IMR-90 (cell line): Measurements from ENCODE around the gene MYADM. TPM values are rescaled to one million over a fixed set of nuclear protein-coding genes. Genes with fewer than 3 reads are reported as not detected.

Source experiments
- ATAC-seq: fragments of 200-7000 bp; cut with Tn5 transposase; 2 replicates; pipeline ENCODE4 v1.9.1; 2020; ENCODE audit warnings: low read depth, mild to moderate bottlenecking, moderate library complexity
- BruUV-seq: library from RNA; stranded (reverse); fragments of 400-500 nt; replicated peaks from 2 replicates; lab custom pipeline; 2021; lab: Mats Ljungman, UMichigan
- CTCF ChIA-PET: fragments of 300-600 bp; formaldehyde crosslinking; extraction: SDS; loops from one replicate; lab custom pipeline; 2021; ENCODE audit warnings: antibody characterized with exemption; lab: Yijun Ruan, JAX
- POLR2A ChIA-PET: fragments of 300-600 bp; sonication (Branson Sonifier 250); formaldehyde crosslinking; loops from one replicate; lab custom pipeline; 2022; ENCODE audit warnings: antibody characterized with exemption; ENCODE audit not compliant: unreplicated experiment; lab: Charles Lee
- DNase-seq: peaks from one replicate; pipeline ENCODE4 v3.0.0; 2013
- H2AFZ ChIP-seq: replicated peaks from 2 replicates; pipeline ENCODE3; 2013; ENCODE audit warnings: low read length, mild to moderate bottlenecking; ENCODE audit not compliant: poor library complexity
- H2AK5ac ChIP-seq: 2 replicates; pipeline ENCODE4 v1.6.1; 2013; ENCODE audit warnings: low read depth, low read length, inconsistent platforms
- H2AK9ac ChIP-seq: replicated peaks from 2 replicates; pipeline ENCODE3; 2013; ENCODE audit warnings: mild to moderate bottlenecking, low read depth, low read length, moderate library complexity; ENCODE audit not compliant: poor library complexity
- H2BK120ac ChIP-seq: 2 replicates; pipeline ENCODE4 v1.6.1; 2013; ENCODE audit warnings: low read depth, low read length, inconsistent platforms
- H2BK15ac ChIP-seq: 3 replicates; pipeline ENCODE4 v1.6.1; 2013; ENCODE audit warnings: low read depth, low read length, inconsistent platforms
- H2BK20ac ChIP-seq: 2 replicates; pipeline ENCODE4 v1.6.1; 2013; ENCODE audit warnings: low read depth, mild to moderate bottlenecking, inconsistent platforms, low read length, moderate library complexity
- H2BK5ac ChIP-seq: 2 replicates; pipeline ENCODE4 v1.6.1; 2013; ENCODE audit warnings: mild to moderate bottlenecking, low read depth, low read length, inconsistent platforms; ENCODE audit not compliant: poor library complexity, severe bottlenecking
- H3K14ac ChIP-seq: replicated peaks from 2 replicates; pipeline ENCODE4 v1.6.1; 2013; ENCODE audit warnings: low read depth, low read length, inconsistent platforms
- H3K18ac ChIP-seq: 2 replicates; pipeline ENCODE4 v1.6.1; 2013; ENCODE audit warnings: low read depth, low read length, control low read depth
- H3K23ac ChIP-seq: 2 replicates; pipeline ENCODE4 v1.6.1; 2013; ENCODE audit warnings: low read depth, low read length, inconsistent platforms
- H3K27ac ChIP-seq: 2 replicates; pipeline ENCODE4 v1.5.1; 2013; ENCODE audit warnings: mild to moderate bottlenecking, control low read depth, low read length; ENCODE audit not compliant: insufficient read depth
- H3K27me3 ChIP-seq: 2 replicates; pipeline ENCODE4 v1.6.1; 2013; ENCODE audit warnings: low read length; ENCODE audit not compliant: control insufficient read depth, insufficient read depth
- H3K36me3 ChIP-seq: 2 replicates; pipeline ENCODE4 v1.6.1; 2013; ENCODE audit warnings: low read length, mixed read lengths; ENCODE audit not compliant: control insufficient read depth, insufficient read depth
- H3K4ac ChIP-seq: 2 replicates; pipeline ENCODE4 v1.6.1; 2013; ENCODE audit warnings: low read depth, low read length, inconsistent platforms
- H3K4me1 ChIP-seq: 2 replicates; pipeline ENCODE4 v1.6.1; 2013; ENCODE audit warnings: low read length, mixed read lengths; ENCODE audit not compliant: control insufficient read depth, insufficient read depth
- H3K4me2 ChIP-seq: 2 replicates; pipeline ENCODE4 v1.6.1; 2013; ENCODE audit warnings: low read depth, mild to moderate bottlenecking, control low read depth, low read length, moderate library complexity
- H3K4me3 ChIP-seq: 2 replicates; pipeline ENCODE4 v1.5.1; 2013; ENCODE audit warnings: low read depth, mild to moderate bottlenecking, control low read depth, low read length, moderate library complexity; ENCODE audit not compliant: insufficient read depth
- H3K56ac ChIP-seq: 2 replicates; pipeline ENCODE4 v1.6.1; 2013; ENCODE audit warnings: low read length, inconsistent platforms; ENCODE audit not compliant: insufficient read depth; ENCODE audit errors: extremely low read depth
- H3K79me1 ChIP-seq, 2 experiments: 2 replicates each; pipeline ENCODE4 v1.6.1; 2013; ENCODE audit warnings: low read length in 2 of 2, inconsistent platforms in 1 of 2, low read depth in 1 of 2
- H3K9ac ChIP-seq: 2 replicates; pipeline ENCODE4 v1.6.1; 2013; ENCODE audit warnings: low read depth, low read length, control low read depth
- H3K9me1 ChIP-seq: 2 replicates; pipeline ENCODE4 v1.6.1; 2013; ENCODE audit warnings: low read length, inconsistent platforms; ENCODE audit not compliant: insufficient read depth
- H3K9me3 ChIP-seq: 2 replicates; pipeline ENCODE4 v1.6.1; 2013; ENCODE audit warnings: low read length; ENCODE audit not compliant: control insufficient read depth, insufficient read depth
- H4K20me1 ChIP-seq: 2 replicates; pipeline ENCODE4 v1.6.1; 2013; ENCODE audit warnings: low read length, inconsistent platforms; ENCODE audit not compliant: insufficient read depth
- H4K5ac ChIP-seq: 2 replicates; pipeline ENCODE4 v1.6.1; 2013; ENCODE audit warnings: mild to moderate bottlenecking, low read depth, low read length, control low read depth
- H4K8ac ChIP-seq, 2 experiments: 2 replicates each; pipeline ENCODE4 v1.6.1; 2013; ENCODE audit warnings: low read depth in 2 of 2, low read length in 2 of 2, control low read depth in 1 of 2, inconsistent platforms in 1 of 2
- H4K91ac ChIP-seq: 2 replicates; pipeline ENCODE4 v1.6.1; 2013; ENCODE audit warnings: low read depth, low read length, inconsistent platforms; ENCODE audit not compliant: insufficient read depth
- BHLHE40 ChIP-seq: fragments of 150-350 bp; IDR thresholded peaks from 2 replicates; pipeline ENCODE4 v1.6.1; 2016; ENCODE audit warnings: mild to moderate bottlenecking, low read depth, low read length
- FOS ChIP-seq: fragments of 150-350 bp; IDR thresholded peaks from 2 replicates; pipeline ENCODE4 v1.6.1; 2016; ENCODE audit warnings: low read depth, low read length
- MAFK ChIP-seq: IDR thresholded peaks from 2 replicates; pipeline ENCODE4 v1.6.1; 2012; ENCODE audit warnings: low read depth, low read length, improper control_type of control experiment
- POLR2A ChIP-seq: IDR thresholded peaks from 2 replicates; pipeline ENCODE4 v1.6.1; 2012; ENCODE audit warnings: mild to moderate bottlenecking, low read depth, low read length
- RFX5 ChIP-seq: IDR thresholded peaks from 2 replicates; pipeline ENCODE4 v1.8.0; 2012; ENCODE audit warnings: low read depth, mild to moderate bottlenecking, low read length, moderate library complexity
- WGBS, 2 experiments: methylation state at CpG; one replicate each; pipeline versions ENCODE4 v1.1.5 to v1.1.7; 2013; ENCODE audit warnings: missing lambda C conversion rate in 2 of 2; ENCODE audit not compliant: insufficient read length in 1 of 2; ENCODE audit errors: extremely low coverage in 2 of 2; 5-methylcytosine and 5-hydroxymethylcytosine counted together
- dilution Hi-C: fragments of 300-500 bp; cut with HindIII; formaldehyde crosslinking; loops from one replicate; pipeline ENCODE4 v1.14.3; 2018; ENCODE audit warnings: low sequenced_read_pairs; ENCODE audit not compliant: unreplicated experiment
- in situ Hi-C: fragments of 300-500 bp; cut with MboI; formaldehyde crosslinking; loops from 3 replicates; pipeline ENCODE4 v1.14.3; 2019; ENCODE audit warnings: low sequenced_read_pairs, inconsistent platforms, mixed read lengths
- intact Hi-C: fragments of 100-400 bp; cut with micrococcal nuclease; formaldehyde crosslinking; loops from 2 replicates; pipeline ENCODE4 v1.10.0; 2022
- polyA plus RNA-seq, 3 experiments: library from polyadenylated mRNA; depleted of rRNA; stranded (reverse); fragments of >200 nt; gene quantifications; 2 replicates each; pipeline ENCODE4 v1.2.3, GENCODE V29; 2012; ENCODE audit warnings: low replicate concordance in 1 of 3
- total RNA-seq: library from RNA; depleted of rRNA; stranded (reverse); fragments of >200 nt; gene quantifications from 2 replicates; pipeline ENCODE4 v1.2.3, GENCODE V29; 2012
- TF ChIP-seq, protein P1 (sequence below): conservative IDR thresholded peaks from 2 replicates; pipeline ENCODE4 v1.5.1; 2012; ENCODE audit warnings: mild to moderate bottlenecking, low read depth, low read length, improper control_type of control experiment
- TF ChIP-seq, protein P2 (sequence below): fragments of 150-350 bp; IDR thresholded peaks from 2 replicates; pipeline ENCODE4 v1.6.1; 2016; ENCODE audit warnings: low read depth, mild to moderate bottlenecking, low read length, moderate library complexity, borderline replicate concordance

MYADM gene
- total and polyA plus RNA-seq, 2 of the 4 experiments (the other 2 are of a cell fraction): 4.8 to 96.1 TPM

DNA sequence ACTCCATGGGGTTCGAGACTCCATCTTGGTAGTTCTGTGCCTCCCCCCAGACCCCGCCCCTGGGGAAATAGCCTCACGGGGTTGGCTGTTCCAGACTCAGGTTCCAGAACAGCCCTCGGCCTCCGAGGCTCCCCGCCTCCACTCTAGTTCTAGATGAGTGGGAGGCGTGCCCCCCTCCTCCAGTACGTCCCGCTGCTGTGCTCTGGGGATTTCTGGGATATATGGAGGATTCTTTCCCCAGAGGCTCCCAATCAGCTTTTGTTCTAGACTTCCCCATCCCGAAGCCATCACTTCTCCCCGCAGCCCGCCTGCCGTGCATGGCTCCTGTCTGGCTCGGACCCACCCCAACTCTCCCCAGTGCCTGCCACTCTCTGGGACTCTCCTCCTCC is 39.5 kb downstream of the MYADM start:
- Histone ChIP-seq H2BK120ac (no peak overlapping the region), H4K5ac (no peak overlapping the region), H3K14ac (no peak overlapping the region), H2BK20ac (no peak overlapping the region), H3K18ac (no peak overlapping the region), H4K20me1 (no peaks in the 10 kb centered on the region), H3K27ac (no peak overlapping the region), H3K56ac (no peak overlapping the region), H4K91ac (no peak overlapping the region), H3K9me3 (no peaks in the 10 kb centered on the region), H3K79me1 (no peaks in the 10 kb centered on the region), H3K4me1 (peaks cover 5% of the 10 kb centered on the region; the same call in 1 of the 2 replicates), H3K23ac (no peak overlapping the region), H2AK5ac (no peak overlapping the region), H2BK15ac (no peak overlapping the region), H3K4me2 (no peak overlapping the region), H3K36me3 (no peaks in the 10 kb centered on the region), H2AFZ (peak overlapping the region; percentile 79), H3K4me3 (no peak overlapping the region), H3K9ac (no peak overlapping the region), H3K9me1 (no peaks in the 10 kb centered on the region), H3K4ac (no peak overlapping the region), H3K27me3 (peaks cover 31% of the 10 kb centered on the region), H4K8ac (no peak overlapping the region), H2AK9ac (no peak overlapping the region), H2BK5ac (no peak overlapping the region)
- dilution Hi-C loops: no loop called here
- WGBS, 2 experiments: no CpG with 5 or more reads among the region's 14 CpGs
- BruUV-seq: no TSS peak
- in situ Hi-C loops: no loop called here
- POLR2A ChIA-PET: no interaction called here
- ATAC-seq (no peak), DNase-seq (no peak)
- intact Hi-C loops: no loop called here
- CTCF ChIA-PET: interaction anchor here (0.5 to 1.8 kb wide), 2 partner anchors 111 to 116 kb away, joined by 3 to 9 read pairs; no protein-coding TSS in a partner anchor
- no peak for TF ChIP-seq MAFK
- TF ChIP-seq, protein P1, sequence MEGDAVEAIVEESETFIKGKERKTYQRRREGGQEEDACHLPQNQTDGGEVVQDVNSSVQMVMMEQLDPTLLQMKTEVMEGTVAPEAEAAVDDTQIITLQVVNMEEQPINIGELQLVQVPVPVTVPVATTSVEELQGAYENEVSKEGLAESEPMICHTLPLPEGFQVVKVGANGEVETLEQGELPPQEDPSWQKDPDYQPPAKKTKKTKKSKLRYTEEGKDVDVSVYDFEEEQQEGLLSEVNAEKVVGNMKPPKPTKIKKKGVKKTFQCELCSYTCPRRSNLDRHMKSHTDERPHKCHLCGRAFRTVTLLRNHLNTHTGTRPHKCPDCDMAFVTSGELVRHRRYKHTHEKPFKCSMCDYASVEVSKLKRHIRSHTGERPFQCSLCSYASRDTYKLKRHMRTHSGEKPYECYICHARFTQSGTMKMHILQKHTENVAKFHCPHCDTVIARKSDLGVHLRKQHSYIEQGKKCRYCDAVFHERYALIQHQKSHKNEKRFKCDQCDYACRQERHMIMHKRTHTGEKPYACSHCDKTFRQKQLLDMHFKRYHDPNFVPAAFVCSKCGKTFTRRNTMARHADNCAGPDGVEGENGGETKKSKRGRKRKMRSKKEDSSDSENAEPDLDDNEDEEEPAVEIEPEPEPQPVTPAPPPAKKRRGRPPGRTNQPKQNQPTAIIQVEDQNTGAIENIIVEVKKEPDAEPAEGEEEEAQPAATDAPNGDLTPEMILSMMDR: no peak
- TF ChIP-seq RFX5: no peak
- TF ChIP-seq BHLHE40: no peak
- TF ChIP-seq, protein P2, sequence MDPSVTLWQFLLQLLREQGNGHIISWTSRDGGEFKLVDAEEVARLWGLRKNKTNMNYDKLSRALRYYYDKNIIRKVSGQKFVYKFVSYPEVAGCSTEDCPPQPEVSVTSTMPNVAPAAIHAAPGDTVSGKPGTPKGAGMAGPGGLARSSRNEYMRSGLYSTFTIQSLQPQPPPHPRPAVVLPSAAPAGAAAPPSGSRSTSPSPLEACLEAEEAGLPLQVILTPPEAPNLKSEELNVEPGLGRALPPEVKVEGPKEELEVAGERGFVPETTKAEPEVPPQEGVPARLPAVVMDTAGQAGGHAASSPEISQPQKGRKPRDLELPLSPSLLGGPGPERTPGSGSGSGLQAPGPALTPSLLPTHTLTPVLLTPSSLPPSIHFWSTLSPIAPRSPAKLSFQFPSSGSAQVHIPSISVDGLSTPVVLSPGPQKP: no peak
- no peak for TF ChIP-seq POLR2A
- TF ChIP-seq FOS: no peak
